K562 (cell line): Measurements from ENCODE around the gene ECHDC3. TPM values are rescaled to one million over a fixed set of nuclear protein-coding genes. Genes with fewer than 3 reads are reported as not detected.

Source experiments
- FOXJ3 ChIP-seq: sonication (generic); formaldehyde crosslinking; IDR thresholded peaks from 2 replicates; pipeline ENCODE4 v1.4.0; 2020; ENCODE audit warnings: mild to moderate bottlenecking, missing genetic modification reagents
- GTF2A2 ChIP-seq: IDR thresholded peaks from 2 replicates; pipeline ENCODE4 v1.6.1; 2016; ENCODE audit warnings: mild to moderate bottlenecking, missing genetic modification characterization, missing compliant biosample characterization
- NFYB ChIP-seq: IDR thresholded peaks from 2 replicates; pipeline ENCODE4 v1.6.1; 2011; ENCODE audit warnings: mild to moderate bottlenecking, moderate library complexity; ENCODE audit not compliant: insufficient read length; ENCODE audit errors: extremely low read depth
- NR4A1 ChIP-seq, 2 experiments: fragments of 250-450 bp in 1 of 2; fragments of 450-650 bp in 1 of 2; sonication (Bioruptor Pico) in 1 of 2; IDR thresholded peaks; 2 replicates each; pipeline versions ENCODE4 v1.4.0 to v1.6.1; 2016 to 2020; ENCODE audit warnings: mild to moderate bottlenecking in 2 of 2, missing compliant biosample characterization in 1 of 2, missing genetic modification characterization in 1 of 2, moderate library complexity in 1 of 2
- PHF8 ChIP-seq: fragments of 200-600 bp; sonication (generic); IDR thresholded peaks from 2 replicates; pipeline ENCODE4 v1.6.1; 2012; ENCODE audit warnings: mixed run types, mild to moderate bottlenecking, inconsistent platforms, low read length, moderate library complexity, borderline replicate concordance
- RB1 ChIP-seq: fragments of 450-650 bp; IDR thresholded peaks from 2 replicates; pipeline ENCODE4 v1.6.1; 2017; ENCODE audit warnings: low read depth, mild to moderate bottlenecking
- SMAD4 ChIP-seq: fragments of 250-450 bp; sonication (Bioruptor Pico); conservative IDR thresholded peaks from 2 replicates; pipeline ENCODE4 v1.8.0; 2021; ENCODE audit warnings: inconsistent platforms, mild to moderate bottlenecking, moderate library complexity
- SP2 ChIP-seq: IDR thresholded peaks from 2 replicates; pipeline ENCODE4 v1.6.1; 2011; ENCODE audit warnings: mild to moderate bottlenecking, low read depth, low read length, moderate library complexity; ENCODE audit not compliant: poor library complexity, severe bottlenecking; ENCODE audit errors: extremely low read depth
- ZBTB11 ChIP-seq, 3 experiments: fragments of 200-800 bp in 1 of 3; fragments of 250-450 bp in 1 of 3; fragments of 450-650 bp in 1 of 3; sonication (Bioruptor Pico) in 1 of 3; sonication (Bioruptor generic) in 1 of 3; formaldehyde crosslinking in 1 of 3; IDR thresholded peaks; 2 replicates each; pipeline versions ENCODE4 v1.6.1 to v1.8.0; 2016 to 2022; ENCODE audit warnings: mild to moderate bottlenecking in 2 of 3, missing genetic modification characterization in 2 of 3, missing compliant biosample characterization in 1 of 3, moderate library complexity in 1 of 3
- ZBTB7A ChIP-seq: IDR thresholded peaks from 2 replicates; pipeline ENCODE4 v1.6.1; 2011; ENCODE audit warnings: low read depth, mild to moderate bottlenecking, low read length, moderate library complexity, borderline replicate concordance; ENCODE audit not compliant: control insufficient read depth
- ZNF717 ChIP-seq: fragments of 250-450 bp; sonication (Bioruptor Pico); IDR thresholded peaks from 2 replicates; pipeline ENCODE4 v1.5.0; 2021
- ZNF740 ChIP-seq, 3 experiments: fragments of 200-800 bp in 1 of 3; sonication (Bioruptor generic) in 1 of 3; sonication (generic) in 1 of 3; formaldehyde crosslinking in 1 of 3; IDR thresholded peaks; 2 replicates each; pipeline versions ENCODE4 v1.6.1 to v1.8.0; 2016 to 2022; ENCODE audit warnings: mild to moderate bottlenecking in 2 of 3, missing compliant biosample characterization in 2 of 3, missing genetic modification characterization in 2 of 3, missing genetic modification reagents in 1 of 3
- polyA plus RNA-seq, 8 experiments: library from polyadenylated mRNA; depleted of rRNA in 4 of 8; stranded (reverse) in 5 of 8; unstranded in 3 of 8; fragments of >200 nt; fragmentation: Nextera tagmentation in 2 of 8; fragmentation: Illumina TruSeq in 1 of 8; extraction: Ambion mirVana in 2 of 8; extraction: Trizol in 1 of 8; gene quantifications; 2 replicates each; pipeline versions ENCODE4 v1.2.1 to v1.2.3, GENCODE V29; 2011 to 2014; ENCODE audit warnings: inconsistent platforms in 1 of 8, missing spikeins in 1 of 8
- total RNA-seq, 7 experiments: library from RNA; depleted of rRNA in 6 of 7; stranded (reverse); fragments of >200 nt in 6 of 7; fragmentation: Illumina TruSeq in 2 of 7; extraction: Trizol in 2 of 7; gene quantifications; 2 replicates each; pipeline versions ENCODE4 v1.2.1 to v1.2.3, GENCODE V29; 2011 to 2021; ENCODE audit warnings: low replicate concordance in 1 of 7
- TF ChIP-seq, protein P1 (sequence below): sonication (generic); formaldehyde crosslinking; IDR thresholded peaks from 2 replicates; pipeline ENCODE4 v1.8.0; 2022; ENCODE audit warnings: mild to moderate bottlenecking, missing genetic modification reagents, borderline replicate concordance
- TF ChIP-seq, protein P2 (sequence below): sonication (generic); formaldehyde crosslinking; IDR thresholded peaks from 2 replicates; pipeline ENCODE4 v1.8.0; 2023; ENCODE audit warnings: mild to moderate bottlenecking, missing genetic modification reagents
- TF ChIP-seq, protein P3 (sequence below): fragments of 250-450 bp; sonication (Bioruptor Pico); IDR thresholded peaks from 2 replicates; pipeline ENCODE4 v1.5.0; 2021

The ECHDC3 gene
- total and polyA plus RNA-seq, 9 of the 15 experiments (the other 6 are each of a cell fraction or from before 2014, with no cell fraction given), result 0.53 to 21.9 (median 15.7) TPM

DNA sequence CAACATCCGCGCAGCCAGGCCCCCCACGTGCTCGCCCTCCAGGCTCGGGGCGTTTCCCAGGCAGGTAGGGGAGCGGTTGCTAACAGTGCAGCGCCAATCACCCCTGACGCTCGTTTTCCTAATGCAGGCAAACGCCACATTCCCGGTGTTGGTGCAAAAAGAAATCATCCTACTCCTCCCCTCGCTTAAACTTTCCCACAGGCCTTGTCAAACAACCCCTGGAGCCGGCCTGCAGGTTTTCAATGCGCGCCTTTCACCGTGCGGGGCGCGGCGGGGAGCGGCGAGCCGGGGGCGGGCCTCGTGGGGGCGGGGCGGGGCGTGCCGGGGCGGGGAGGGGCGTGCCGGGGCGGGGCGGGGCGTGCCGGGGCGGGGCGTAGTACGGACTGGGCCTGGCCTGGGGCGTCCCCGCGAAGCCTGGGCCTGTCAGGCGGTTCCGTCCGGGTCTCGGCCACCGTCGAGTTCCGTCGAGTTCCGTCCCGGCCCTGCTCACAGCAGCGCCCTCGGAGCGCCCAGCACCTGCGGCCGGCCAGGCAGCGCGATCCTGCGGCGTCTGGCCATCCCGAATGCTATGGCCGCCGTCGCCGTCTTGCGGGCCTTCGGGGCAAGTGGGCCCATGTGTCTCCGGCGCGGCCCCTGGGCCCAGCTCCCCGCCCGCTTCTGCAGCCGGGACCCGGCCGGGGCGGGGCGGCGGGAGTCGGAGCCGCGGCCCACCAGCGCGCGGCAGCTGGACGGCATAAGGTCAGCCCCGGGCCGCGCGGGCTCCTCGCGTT, at the start of gene ECHDC3 (continued):
- TF ChIP-seq PHF8, result peak; percentile 89; the same call in 1 of the 2 replicates
- TF ChIP-seq, protein P1, sequence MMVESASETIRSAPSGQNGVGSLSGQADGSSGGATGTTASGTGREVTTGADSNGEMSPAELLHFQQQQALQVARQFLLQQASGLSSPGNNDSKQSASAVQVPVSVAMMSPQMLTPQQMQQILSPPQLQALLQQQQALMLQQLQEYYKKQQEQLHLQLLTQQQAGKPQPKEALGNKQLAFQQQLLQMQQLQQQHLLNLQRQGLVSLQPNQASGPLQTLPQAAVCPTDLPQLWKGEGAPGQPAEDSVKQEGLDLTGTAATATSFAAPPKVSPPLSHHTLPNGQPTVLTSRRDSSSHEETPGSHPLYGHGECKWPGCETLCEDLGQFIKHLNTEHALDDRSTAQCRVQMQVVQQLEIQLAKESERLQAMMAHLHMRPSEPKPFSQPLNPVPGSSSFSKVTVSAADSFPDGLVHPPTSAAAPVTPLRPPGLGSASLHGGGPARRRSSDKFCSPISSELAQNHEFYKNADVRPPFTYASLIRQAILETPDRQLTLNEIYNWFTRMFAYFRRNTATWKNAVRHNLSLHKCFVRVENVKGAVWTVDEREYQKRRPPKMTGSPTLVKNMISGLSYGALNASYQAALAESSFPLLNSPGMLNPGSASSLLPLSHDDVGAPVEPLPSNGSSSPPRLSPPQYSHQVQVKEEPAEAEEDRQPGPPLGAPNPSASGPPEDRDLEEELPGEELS, result peak; percentile 70; the same call in 1 of the 2 replicates
- TF ChIP-seq, protein P2, sequence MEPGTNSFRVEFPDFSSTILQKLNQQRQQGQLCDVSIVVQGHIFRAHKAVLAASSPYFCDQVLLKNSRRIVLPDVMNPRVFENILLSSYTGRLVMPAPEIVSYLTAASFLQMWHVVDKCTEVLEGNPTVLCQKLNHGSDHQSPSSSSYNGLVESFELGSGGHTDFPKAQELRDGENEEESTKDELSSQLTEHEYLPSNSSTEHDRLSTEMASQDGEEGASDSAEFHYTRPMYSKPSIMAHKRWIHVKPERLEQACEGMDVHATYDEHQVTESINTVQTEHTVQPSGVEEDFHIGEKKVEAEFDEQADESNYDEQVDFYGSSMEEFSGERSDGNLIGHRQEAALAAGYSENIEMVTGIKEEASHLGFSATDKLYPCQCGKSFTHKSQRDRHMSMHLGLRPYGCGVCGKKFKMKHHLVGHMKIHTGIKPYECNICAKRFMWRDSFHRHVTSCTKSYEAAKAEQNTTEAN (CRISPR knock-in tag), result peak; percentile 69; the same call in 1 of the 2 replicates
- TF ChIP-seq ZNF717 (CRISPR knock-in tag), result no peak
- TF ChIP-seq ZNF740 (CRISPR knock-in tag; IDR thresholded peaks at IDR 0.05), result peak; percentile 54; the same call in 1 of the 2 replicates
- TF ChIP-seq ZNF740 (tag; IDR thresholded peaks at IDR 0.05), result no peak
- peak; percentile 69; the same call in 1 of the 2 replicates for TF ChIP-seq SMAD4 (CRISPR knock-in tag)
- peak in 1 of 3 experiments; percentile 8; a peak in 1 of 6 replicates for TF ChIP-seq ZBTB11 (CRISPR knock-in tag; IDR thresholded peaks at IDR 0.05)
- no peak for TF ChIP-seq NFYB
- TF ChIP-seq FOXJ3 (CRISPR knock-in tag), result no peak
- no peak for TF ChIP-seq SP2
- TF ChIP-seq RB1, result peak; percentile 70
- TF ChIP-seq, protein P3, sequence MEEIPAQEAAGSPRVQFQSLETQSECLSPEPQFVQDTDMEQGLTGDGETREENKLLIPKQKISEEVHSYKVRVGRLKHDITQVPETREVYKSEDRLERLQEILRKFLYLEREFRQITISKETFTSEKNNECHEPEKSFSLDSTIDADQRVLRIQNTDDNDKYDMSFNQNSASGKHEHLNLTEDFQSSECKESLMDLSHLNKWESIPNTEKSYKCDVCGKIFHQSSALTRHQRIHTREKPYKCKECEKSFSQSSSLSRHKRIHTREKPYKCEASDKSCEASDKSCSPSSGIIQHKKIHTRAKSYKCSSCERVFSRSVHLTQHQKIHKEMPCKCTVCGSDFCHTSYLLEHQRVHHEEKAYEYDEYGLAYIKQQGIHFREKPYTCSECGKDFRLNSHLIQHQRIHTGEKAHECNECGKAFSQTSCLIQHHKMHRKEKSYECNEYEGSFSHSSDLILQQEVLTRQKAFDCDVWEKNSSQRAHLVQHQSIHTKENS, result no peak
- TF ChIP-seq GTF2A2, result no peak
- no peak for TF ChIP-seq NR4A1 (CRISPR knock-in tag; IDR thresholded peaks at IDR 0.05)
- TF ChIP-seq NR4A1 (tag; IDR thresholded peaks at IDR 0.05), result peak; percentile 74
- TF ChIP-seq ZBTB7A, result no peak
